Measurements from ENCODE around the gene ZNF445.
"Not testable (repeated sequence)": the region's sequence is repeated elsewhere in the genome, so short reads cannot be mapped to it uniquely, and the experiment has no call there.

Gene ZNF445

GRCh38 chr3:44400771-44401170, 76.7 kb downstream of the ZNF445 start:
- no peak for DNase-seq (ENCODE audit: low read depth, low spot score)

- no peak for DNase-seq (ENCODE audit: low read depth, low spot score)
These were observed 78.6 kb downstream of the ZNF445 start for GRCh38 chr3:44398853-44399252.

- DNase-seq (ENCODE audit: low read depth, low spot score): not testable (repeated sequence)
These were observed 79.2 kb downstream of the ZNF445 start for GRCh38 chr3:44398271-44398670.

GRCh38 chr3:44396200-44397171, 81.0 kb downstream of the ZNF445 start:
- DNase-seq (ENCODE audit: low read depth, low spot score): no peak

GRCh38 chr3:44395714-44396113, 81.8 kb downstream of the ZNF445 start:
- DNase-seq (ENCODE audit: low read depth, low spot score): no peak

- no peak for DNase-seq (ENCODE audit: low read depth, low spot score)
These were observed 85.0 kb downstream of the ZNF445 start for GRCh38 chr3:44392489-44392888.

GRCh38 chr3:44387404-44387803, 90.1 kb downstream of the ZNF445 start:
- no peak for DNase-seq (ENCODE audit: low read depth, low spot score)

Measured in brain pericyte (primary cell).